ENCODE data around the gene MSX1. TPM values are rescaled to one million over a fixed set of nuclear protein-coding genes. Genes with fewer than 3 reads are reported as not detected.

The MSX1 gene
- total RNA-seq, 4 donors from 2014 or later = 1.4 to 5.8 (median 3.6) TPM

DNA sequence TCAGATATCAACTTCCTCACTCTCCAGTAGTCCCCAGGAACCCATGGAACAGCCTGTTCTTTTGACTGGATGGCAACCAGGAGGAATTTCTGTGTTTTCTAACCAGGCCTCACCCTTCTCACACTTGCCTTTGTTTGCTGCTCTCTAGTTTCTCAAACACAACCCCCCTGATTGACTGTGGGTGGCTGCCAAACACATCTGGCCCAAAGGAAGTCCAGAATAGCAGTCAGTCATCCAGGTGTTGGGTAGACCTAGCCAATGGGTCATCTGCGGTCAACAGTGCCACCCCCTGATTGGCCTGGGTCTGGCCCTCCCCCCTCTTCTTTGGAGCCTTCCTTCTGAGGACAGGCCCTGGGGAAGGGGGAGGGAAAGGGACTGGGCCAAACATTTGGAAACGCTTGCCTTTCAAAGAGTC lies 53.7 kb downstream of the MSX1 start:
- intact Hi-C loops (cut with DNase I; ENCODE audit: low total_unique reads) = no loop called here
- H3K4me3 ChIP-seq (ENCODE audit: low read depth, poor library complexity, severe bottlenecking) = no peak overlapping the region
- WGBS, 2 donors = 69% methylated on average over 2 of the region's 2 CpGs
- no peak for TF ChIP-seq POLR2A (IDR thresholded peaks at IDR 0.05)
- TF ChIP-seq, protein P1, sequence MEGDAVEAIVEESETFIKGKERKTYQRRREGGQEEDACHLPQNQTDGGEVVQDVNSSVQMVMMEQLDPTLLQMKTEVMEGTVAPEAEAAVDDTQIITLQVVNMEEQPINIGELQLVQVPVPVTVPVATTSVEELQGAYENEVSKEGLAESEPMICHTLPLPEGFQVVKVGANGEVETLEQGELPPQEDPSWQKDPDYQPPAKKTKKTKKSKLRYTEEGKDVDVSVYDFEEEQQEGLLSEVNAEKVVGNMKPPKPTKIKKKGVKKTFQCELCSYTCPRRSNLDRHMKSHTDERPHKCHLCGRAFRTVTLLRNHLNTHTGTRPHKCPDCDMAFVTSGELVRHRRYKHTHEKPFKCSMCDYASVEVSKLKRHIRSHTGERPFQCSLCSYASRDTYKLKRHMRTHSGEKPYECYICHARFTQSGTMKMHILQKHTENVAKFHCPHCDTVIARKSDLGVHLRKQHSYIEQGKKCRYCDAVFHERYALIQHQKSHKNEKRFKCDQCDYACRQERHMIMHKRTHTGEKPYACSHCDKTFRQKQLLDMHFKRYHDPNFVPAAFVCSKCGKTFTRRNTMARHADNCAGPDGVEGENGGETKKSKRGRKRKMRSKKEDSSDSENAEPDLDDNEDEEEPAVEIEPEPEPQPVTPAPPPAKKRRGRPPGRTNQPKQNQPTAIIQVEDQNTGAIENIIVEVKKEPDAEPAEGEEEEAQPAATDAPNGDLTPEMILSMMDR (IDR thresholded peaks at IDR 0.05) = no peak
- DNase-seq (ENCODE audit: low spot score in 2 of 2) = peak in 1 of 2 donors; percentile 68

Other genes starting within 250 kb of the MSX1 start
- gene CYTL1, start 159.8 kb downstream of the MSX1 start, total RNA-seq = under 1 TPM in 3 of 4 donors, not detected in 1; 0.49 to 0.97 (median 0.71) TPM
- 1 to 10 TPM; 1.6 to 3.4 (median 1.9) TPM for gene STK32B, start 191.8 kb downstream of the MSX1 start, total RNA-seq

Measured in lower leg skin (tissue), 4 donors.